Endothelial cell of umbilical vein (primary cell): ENCODE results near the gene ICAM3. TPM values are rescaled to one million over a fixed set of nuclear protein-coding genes. Genes with fewer than 3 reads are reported as not detected.

Experiments used
- BruUV-seq: library from RNA; stranded (reverse); fragments of 400-500 nt; replicated peaks from 2 replicates; lab custom pipeline; 2021; lab: Mats Ljungman, UMichigan
- CTCF ChIA-PET: fragments of 300-600, 350-600 bp; sonication (Branson Sonifier 250); formaldehyde crosslinking; loops from one replicate; lab custom pipeline; 2021; ENCODE audit warnings: antibody characterized with exemption, inconsistent platforms; lab: Charles Lee
- POLR2A ChIA-PET: fragments of 300-600, 350-600 bp; sonication (Branson Sonifier 250); formaldehyde crosslinking; loops from one replicate; lab custom pipeline; 2021; ENCODE audit warnings: antibody characterized with exemption, inconsistent platforms; lab: Charles Lee
- DNase-seq: peaks from one replicate; pipeline ENCODE4 v3.0.0-alpha.2; 2011; ENCODE audit warnings: low read depth, low spot score
- FAIRE-seq: peaks from 2 replicates; lab custom pipeline; 2011; peaks lifted over from hg19 to GRCh38; lab: Jason Lieb, UNC
- H2AFZ ChIP-seq: 2 replicates; pipeline ENCODE4 v1.6.0; 2012; ENCODE audit warnings: low read depth, low read length, control low read depth, inconsistent platforms
- H3K27ac ChIP-seq: 2 replicates; pipeline ENCODE4 v1.5.1; 2011; ENCODE audit warnings: low read depth, mild to moderate bottlenecking, control low read depth, low read length, moderate library complexity; ENCODE audit not compliant: insufficient read depth
- H3K27me3 ChIP-seq, 2 experiments: 2 replicates each; pipeline versions ENCODE4 v1.6.0 to v1.6.1; 2011; ENCODE audit warnings: low read length in 2 of 2, mixed read lengths in 1 of 2; ENCODE audit not compliant: control insufficient read depth in 2 of 2, insufficient read depth in 2 of 2
- H3K36me3 ChIP-seq, 2 experiments: 2 replicates in 1 of 2; 3 replicates in 1 of 2; pipeline ENCODE4 v1.5.1; 2011; ENCODE audit warnings: low read length in 2 of 2, mild to moderate bottlenecking in 1 of 2, moderate library complexity in 1 of 2; ENCODE audit not compliant: control insufficient read depth in 2 of 2, insufficient read depth in 2 of 2; ENCODE audit errors: extremely low read depth in 1 of 2
- H3K4me1 ChIP-seq: 3 replicates; pipeline ENCODE4 v1.5.1; 2011; ENCODE audit warnings: mild to moderate bottlenecking, low read length; ENCODE audit not compliant: control insufficient read depth, insufficient read depth; ENCODE audit errors: extremely low read depth
- H3K4me2 ChIP-seq: 2 replicates; pipeline ENCODE4 v1.6.1; 2011; ENCODE audit warnings: low read length, control low read depth, mixed read lengths; ENCODE audit not compliant: insufficient read depth
- H3K4me3 ChIP-seq, 3 experiments: fragments of 200-600 bp in 1 of 3; sonication (generic), shearing (Covaris generic) in 1 of 3; replicated peaks in 1 of 3; 2 replicates each; pipeline ENCODE4 v1.5.1; 2011 to 2016; ENCODE audit warnings: control low read depth in 3 of 3, low read length in 3 of 3, mild to moderate bottlenecking in 2 of 3, inconsistent platforms in 1 of 3, low read depth in 1 of 3, moderate library complexity in 1 of 3; ENCODE audit not compliant: insufficient read depth in 1 of 3
- H3K79me2 ChIP-seq: 2 replicates; pipeline ENCODE4 v1.6.0; 2012; ENCODE audit warnings: low read length, inconsistent platforms; ENCODE audit not compliant: control insufficient read depth, insufficient read depth
- H3K9ac ChIP-seq: replicated peaks from 2 replicates; pipeline ENCODE3; 2011; ENCODE audit warnings: low read length, control low read depth; ENCODE audit not compliant: insufficient read depth; ENCODE audit errors: extremely low read depth
- H3K9me1 ChIP-seq: replicated peaks from 3 replicates; pipeline ENCODE4 v1.6.0; 2011; ENCODE audit warnings: mild to moderate bottlenecking, low read length; ENCODE audit not compliant: control insufficient read depth, insufficient read depth; ENCODE audit errors: extremely low read depth
- H3K9me3 ChIP-seq: replicated peaks from 2 replicates; pipeline ENCODE4 v1.5.1; 2012; ENCODE audit warnings: low read length, inconsistent platforms; ENCODE audit not compliant: control insufficient read depth, insufficient read depth
- H4K20me1 ChIP-seq: replicated peaks from 2 replicates; pipeline ENCODE3; 2011; ENCODE audit warnings: mild to moderate bottlenecking, low read length; ENCODE audit not compliant: control insufficient read depth, insufficient read depth; ENCODE audit errors: extremely low read depth
- EZH2 ChIP-seq: IDR thresholded peaks from 2 replicates; pipeline ENCODE4 v1.6.1; 2012; ENCODE audit warnings: borderline replicate concordance, low read depth, mild to moderate bottlenecking, moderate library complexity, low read length, inconsistent platforms; ENCODE audit not compliant: severe bottlenecking
- FOS ChIP-seq: IDR thresholded peaks from 2 replicates; pipeline ENCODE4 v1.6.1; 2011; ENCODE audit warnings: mild to moderate bottlenecking, low read length, moderate library complexity, borderline replicate concordance; ENCODE audit not compliant: insufficient read depth
- GATA2 ChIP-seq: IDR thresholded peaks from 2 replicates; pipeline ENCODE4 v1.7.0; 2011; ENCODE audit warnings: low read depth, mild to moderate bottlenecking, moderate library complexity, mixed read lengths, low read length; ENCODE audit not compliant: insufficient read length, insufficient read depth
- JUN ChIP-seq: IDR thresholded peaks from 2 replicates; pipeline ENCODE4 v1.6.1; 2011; ENCODE audit warnings: borderline replicate concordance, low read depth; ENCODE audit not compliant: insufficient read length, insufficient read depth
- MYC ChIP-seq: IDR thresholded peaks from one replicate; pipeline ENCODE4 v1.6.1; 2011; ENCODE audit warnings: mild to moderate bottlenecking, low read depth, low read length
- POLR2A ChIP-seq: IDR thresholded peaks from 2 replicates; pipeline ENCODE4 v1.6.1; 2012; ENCODE audit warnings: low read depth, mild to moderate bottlenecking, control low read depth, low read length
- POLR2AphosphoS5 ChIP-seq: IDR thresholded peaks from 2 replicates; pipeline ENCODE4 v1.6.1; 2012; ENCODE audit warnings: low read depth, mild to moderate bottlenecking, control low read depth, low read length, moderate library complexity; ENCODE audit not compliant: insufficient read depth
- dilution Hi-C: fragments of 300-500 bp; cut with MboI; formaldehyde crosslinking; loops from one replicate; pipeline ENCODE4 v1.15.0; 2019; ENCODE audit warnings: low sequenced_read_pairs; ENCODE audit not compliant: extremely low pct_ligation_motif_present
- intact Hi-C: fragments of 100-400 bp; cut with micrococcal nuclease; formaldehyde crosslinking; loops from one replicate; pipeline ENCODE4 v1.10.0; 2022
- polyA plus RNA-seq, 4 experiments: library from polyadenylated mRNA; depleted of rRNA in 3 of 4; stranded (reverse) in 3 of 4; unstranded in 1 of 4; fragments of >200 nt; gene quantifications; 2 replicates each; pipeline versions ENCODE4 v1.2.1 to v1.2.3, GENCODE V29; 2011 to 2012; ENCODE audit warnings: missing spikeins in 1 of 4
- total RNA-seq: library from RNA; stranded (reverse); gene quantifications from 2 replicates; pipeline ENCODE4 v1.2.3, GENCODE V29; 2021
- TF ChIP-seq, protein P1 (sequence below): IDR thresholded peaks from 2 replicates; pipeline ENCODE4 v1.6.1; 2011; ENCODE audit not compliant: insufficient read depth, insufficient read length
- TF ChIP-seq, protein P2 (sequence below), 2 donors: IDR thresholded peaks; 1 replicate in 1 of 2; 2 replicates in 1 of 2; pipeline ENCODE4 v1.5.1; 2011; ENCODE audit warnings: low read length in 2 of 2, mild to moderate bottlenecking in 2 of 2, moderate library complexity in 2 of 2, control low read depth in 1 of 2, inconsistent platforms in 1 of 2, low read depth in 1 of 2; ENCODE audit not compliant: insufficient read depth in 1 of 2; ENCODE audit errors: extremely low read depth in 1 of 2

Gene ICAM3
- total and polyA plus RNA-seq, 2 donors (not counting 3 experiments of a cell fraction or from before 2014, with no cell fraction given), result 6.7 to 11.6 TPM

DNA sequence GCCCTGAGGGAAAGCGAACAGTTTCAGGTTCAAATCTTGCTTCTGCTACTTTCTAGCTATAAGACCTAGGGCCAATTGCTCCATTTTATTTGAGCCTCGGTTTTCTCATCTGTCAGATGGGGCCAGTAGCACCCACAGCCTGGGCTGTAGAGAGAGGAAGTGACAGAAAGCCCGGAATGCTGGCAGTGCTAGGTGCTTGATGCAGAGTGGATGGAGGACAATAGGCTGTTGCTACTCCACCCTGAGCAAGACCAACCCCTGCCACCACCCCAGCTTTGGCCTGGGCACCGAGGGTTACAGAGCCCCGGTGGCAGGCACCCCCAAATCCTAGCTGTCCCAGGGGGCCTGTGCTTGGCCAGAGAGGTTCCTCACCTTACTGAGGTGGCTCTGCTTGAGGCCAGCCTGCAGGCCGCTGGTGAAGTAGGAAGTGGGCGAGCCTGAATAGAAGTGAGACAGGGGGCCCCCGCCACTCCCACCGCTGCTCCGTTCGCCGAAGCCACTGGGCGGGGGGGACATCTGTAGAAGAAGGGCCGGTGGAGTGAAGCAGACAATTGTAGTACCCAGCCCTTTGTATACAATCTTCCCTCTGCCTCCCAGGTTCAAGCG is 21.5 kb downstream of the ICAM3 start:
- ChIA-PET POLR2A (no interaction called here), CTCF (interaction anchor here (1.1 to 2.3 kb wide), 3 partner anchors 16 to 49 kb away, joined by 4 to 6 read pairs (median 4); no protein-coding TSS in a partner anchor)
- peaks cover 6 to 35% of the 10 kb centered on the region in 2 experiments for H3K36me3 ChIP-seq
- no peak overlapping the region for H3K4me2 ChIP-seq
- dilution Hi-C loops, result no loop called here
- H3K4me1 ChIP-seq, result no peaks in the 10 kb centered on the region
- H3K79me2 ChIP-seq, result no peaks in the 10 kb centered on the region
- no peaks in the 10 kb centered on the region for H3K27me3 ChIP-seq
- intact Hi-C loops, result loop anchor here (2.0 to 5.0 kb wide), 2 partner anchors 15 to 46 kb away; partner anchors contain the start of genes ICAM1 and RAVER1
- TF ChIP-seq POLR2A, result no peak
- TF ChIP-seq, protein P1, sequence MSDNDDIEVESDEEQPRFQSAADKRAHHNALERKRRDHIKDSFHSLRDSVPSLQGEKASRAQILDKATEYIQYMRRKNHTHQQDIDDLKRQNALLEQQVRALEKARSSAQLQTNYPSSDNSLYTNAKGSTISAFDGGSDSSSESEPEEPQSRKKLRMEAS, result no peak
- no peak for TF ChIP-seq FOS
- no peak for TF ChIP-seq GATA2
- no peak for TF ChIP-seq POLR2AphosphoS5
- TF ChIP-seq JUN, result no peak
- no peak for TF ChIP-seq EZH2
- TF ChIP-seq, protein P2, sequence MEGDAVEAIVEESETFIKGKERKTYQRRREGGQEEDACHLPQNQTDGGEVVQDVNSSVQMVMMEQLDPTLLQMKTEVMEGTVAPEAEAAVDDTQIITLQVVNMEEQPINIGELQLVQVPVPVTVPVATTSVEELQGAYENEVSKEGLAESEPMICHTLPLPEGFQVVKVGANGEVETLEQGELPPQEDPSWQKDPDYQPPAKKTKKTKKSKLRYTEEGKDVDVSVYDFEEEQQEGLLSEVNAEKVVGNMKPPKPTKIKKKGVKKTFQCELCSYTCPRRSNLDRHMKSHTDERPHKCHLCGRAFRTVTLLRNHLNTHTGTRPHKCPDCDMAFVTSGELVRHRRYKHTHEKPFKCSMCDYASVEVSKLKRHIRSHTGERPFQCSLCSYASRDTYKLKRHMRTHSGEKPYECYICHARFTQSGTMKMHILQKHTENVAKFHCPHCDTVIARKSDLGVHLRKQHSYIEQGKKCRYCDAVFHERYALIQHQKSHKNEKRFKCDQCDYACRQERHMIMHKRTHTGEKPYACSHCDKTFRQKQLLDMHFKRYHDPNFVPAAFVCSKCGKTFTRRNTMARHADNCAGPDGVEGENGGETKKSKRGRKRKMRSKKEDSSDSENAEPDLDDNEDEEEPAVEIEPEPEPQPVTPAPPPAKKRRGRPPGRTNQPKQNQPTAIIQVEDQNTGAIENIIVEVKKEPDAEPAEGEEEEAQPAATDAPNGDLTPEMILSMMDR (IDR thresholded peaks at IDR 0.05; ENCODE audit: extremely low read depth in 1 of 2, insufficient read depth in 1 of 2, low read depth in 1 of 2, low read length in 2 of 2), result no peak
- no peak for TF ChIP-seq MYC
- H3K9me3 ChIP-seq, result no peaks in the 10 kb centered on the region
- H3K9me1 ChIP-seq, result no peaks in the 10 kb centered on the region
- no peak for DNase-seq
- H4K20me1 ChIP-seq, result no peaks in the 10 kb centered on the region
- H3K27ac ChIP-seq, result no peak overlapping the region
- FAIRE-seq, result no peak
- H3K9ac ChIP-seq, result no peak overlapping the region
- H3K4me3 ChIP-seq, result no peak overlapping the region
- BruUV-seq, result no TSS peak
- H2AFZ ChIP-seq, result no peak overlapping the region
